ENCODE measurements around the gene KMT5C.

GRCh38 chr19:55339105-55339888 lies at the start of gene KMT5C:
- TF ChIP-seq MXD4 (CRISPR knock-in tag; IDR thresholded peaks at IDR 0.05; ENCODE audit: borderline replicate concordance) (no peak), ETV6 (CRISPR knock-in tag; IDR thresholded peaks at IDR 0.05) (no peak), CTCF (IDR thresholded peaks at IDR 0.05) (no peak), GRHL2 (CRISPR knock-in tag; IDR thresholded peaks at IDR 0.05; ENCODE audit: insufficient replicate concordance, severe bottlenecking) (no peak), NR1H2 (CRISPR knock-in tag; IDR thresholded peaks at IDR 0.05) (no peak), MAX (CRISPR knock-in tag; IDR thresholded peaks at IDR 0.05) (peak; percentile 35), ATF2 (CRISPR knock-in tag; IDR thresholded peaks at IDR 0.05; ENCODE audit: borderline replicate concordance, low read depth) (no peak), IRF1 (CRISPR knock-in tag; IDR thresholded peaks at IDR 0.05) (no peak), TEAD4 (CRISPR knock-in tag; IDR thresholded peaks at IDR 0.05) (no peak), JUN (CRISPR knock-in tag; IDR thresholded peaks at IDR 0.05) (no peak)
